Activated CD4-positive, alpha-beta T cell treated with anti-CD3 and anti-CD28 coated beads, Interleukin-2, amount 10 ng/mL, durations not matched to agents 24 days and 14 days (primary cell): ENCODE data around the gene USP54. TPM values are rescaled to one million over a fixed set of nuclear protein-coding genes. Genes with fewer than 3 reads are reported as not detected.
A peak's percentile ranks its signal among the peaks of the same experiment; 100 is the strongest.

ENCODE experiments used
- DNase-seq: peaks from one replicate; pipeline ENCODE4 v3.0.0; 2022
- H3K27ac Mint-ChIP-seq: one replicate; pipeline ENCODE4 v1.8.0; 2022; ENCODE audit warnings: mild to moderate bottlenecking, mixed read lengths
- H3K27me3 Mint-ChIP-seq: one replicate; pipeline ENCODE4 v1.8.0; 2022; ENCODE audit warnings: mixed read lengths
- H3K36me3 Mint-ChIP-seq: one replicate; pipeline ENCODE4 v1.8.0; 2022; ENCODE audit warnings: low read depth, mild to moderate bottlenecking, mixed read lengths
- H3K4me1 Mint-ChIP-seq: one replicate; pipeline ENCODE4 v1.8.0; 2021; ENCODE audit warnings: mixed read lengths
- H3K4me3 Mint-ChIP-seq: one replicate; pipeline ENCODE4 v1.8.0; 2022; ENCODE audit warnings: mild to moderate bottlenecking, moderate library complexity, mixed read lengths
- H3K9me3 Mint-ChIP-seq: one replicate; pipeline ENCODE4 v1.8.0; 2021; ENCODE audit warnings: mixed read lengths
- intact Hi-C: fragments of 100-400 bp; cut with micrococcal nuclease; formaldehyde crosslinking; loops from one replicate; pipeline ENCODE4 v1.15.1; 2023
- total RNA-seq: library from RNA; stranded (reverse); gene quantifications from 2 replicates; pipeline ENCODE4 v1.2.3, GENCODE V29; 2022

Gene USP54
- total RNA-seq, 1 donor from 2014 or later: 7.8 TPM

DNA sequence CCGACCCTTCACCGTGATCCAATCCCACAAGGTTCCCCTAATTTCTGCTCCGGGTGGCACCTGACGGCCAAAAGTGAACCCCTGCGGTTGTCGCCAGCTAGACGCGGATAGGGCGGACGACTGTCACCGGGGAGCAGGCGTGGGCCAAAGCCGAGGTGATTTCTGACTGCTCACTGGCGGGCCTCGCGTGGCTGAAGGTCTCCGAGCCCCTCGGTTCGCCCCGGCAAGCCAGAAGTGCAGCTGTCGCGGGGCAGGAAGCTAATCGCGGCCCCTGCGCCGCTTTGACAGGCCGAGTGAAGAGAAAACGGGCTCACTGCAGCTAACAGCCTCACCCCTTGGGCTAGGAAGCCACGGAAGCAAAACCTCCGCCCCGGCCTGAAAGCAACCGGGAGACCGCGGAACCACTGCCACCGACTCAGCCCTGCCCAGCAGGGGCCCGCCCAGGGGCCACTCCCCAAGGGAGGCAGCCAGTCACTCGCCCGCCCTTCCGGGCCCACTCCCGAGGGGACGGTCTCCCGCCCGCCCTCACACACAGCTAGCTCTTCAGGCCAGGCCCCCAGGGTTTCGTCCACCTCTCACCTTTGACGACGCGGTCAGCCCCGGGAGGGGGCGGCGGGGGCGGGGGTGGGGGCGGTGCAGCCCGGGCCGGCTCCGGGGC is 95.8 kb downstream of the USP54 start:
- H3K27ac Mint-ChIP-seq: peak overlapping the region; percentile 99
- intact Hi-C loops: loop anchor here (1.0 kb wide), 6 partner anchors 15 to 287 kb away; partner anchors contain the start of genes ANXA7, CFAP70, CHCHD1 and DNAJC9
- H3K4me3 Mint-ChIP-seq: peak overlapping the region; percentile 99
- H3K36me3 Mint-ChIP-seq: peaks cover 20% of the 10 kb centered on the region
- peak; percentile 97 for DNase-seq
- H3K9me3 Mint-ChIP-seq: no peaks in the 10 kb centered on the region
- no peaks in the 10 kb centered on the region for H3K27me3 Mint-ChIP-seq
- peaks cover 36% of the 10 kb centered on the region for H3K4me1 Mint-ChIP-seq

DNA sequence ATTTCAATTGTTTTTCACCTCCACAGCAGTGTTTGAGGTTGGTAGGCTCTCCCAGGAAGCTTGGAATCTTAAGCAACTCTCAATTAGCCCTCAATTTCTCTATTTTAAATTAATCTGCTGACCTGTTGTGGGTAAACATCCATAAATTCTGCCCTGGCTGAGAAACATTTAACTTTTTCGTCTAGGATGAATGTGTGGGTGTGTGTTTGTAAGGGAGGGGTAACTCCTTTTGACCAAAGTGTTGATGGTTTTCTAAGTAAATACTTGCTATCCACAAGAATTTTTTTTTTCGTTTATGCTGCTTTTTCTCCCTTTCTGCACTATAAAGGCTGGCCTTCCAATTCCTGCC is 96.3 kb downstream of the USP54 start:
- H3K4me3 Mint-ChIP-seq: peak overlapping the region; percentile 99
- H3K4me1 Mint-ChIP-seq: peaks cover 36% of the 10 kb centered on the region
- H3K27me3 Mint-ChIP-seq: no peaks in the 10 kb centered on the region
- peaks cover 21% of the 10 kb centered on the region for H3K36me3 Mint-ChIP-seq
- peak overlapping the region; percentile 99 for H3K27ac Mint-ChIP-seq
- no peaks in the 10 kb centered on the region for H3K9me3 Mint-ChIP-seq
- DNase-seq: no peak
- intact Hi-C loops: loop anchor here (1.0 kb wide), 6 partner anchors 15 to 287 kb away; partner anchors contain the start of genes ANXA7, CFAP70, CHCHD1 and DNAJC9

DNA sequence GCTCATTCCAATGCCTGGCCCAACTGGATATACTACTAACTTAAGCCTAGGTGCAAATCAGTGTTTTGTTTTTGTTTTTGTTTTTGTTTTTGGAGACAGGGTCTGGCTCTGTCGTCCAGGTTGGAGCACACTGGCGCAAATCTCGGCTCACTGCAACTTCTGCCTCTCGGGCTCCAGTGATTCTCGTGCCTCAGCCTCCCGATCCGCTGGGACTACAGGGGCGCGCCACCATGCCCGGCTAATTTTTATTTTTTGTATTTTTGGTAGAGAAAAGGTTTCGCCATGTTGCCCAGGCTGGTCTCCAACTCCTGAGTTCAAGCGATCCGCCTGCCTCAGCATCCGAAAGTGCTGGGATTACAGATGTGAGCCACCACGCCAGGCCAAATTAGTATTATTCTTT is 96.9 kb downstream of the USP54 start:
- Mint-ChIP-seq H3K27me3 (no peaks in the 10 kb centered on the region), H3K4me1 (peaks cover 38% of the 10 kb centered on the region), H3K4me3 (peak overlapping the region; percentile 70), H3K9me3 (no peaks in the 10 kb centered on the region), H3K27ac (no peak overlapping the region), H3K36me3 (peaks cover 21% of the 10 kb centered on the region)
- no peak for DNase-seq
- intact Hi-C loops: no loop called here

DNA sequence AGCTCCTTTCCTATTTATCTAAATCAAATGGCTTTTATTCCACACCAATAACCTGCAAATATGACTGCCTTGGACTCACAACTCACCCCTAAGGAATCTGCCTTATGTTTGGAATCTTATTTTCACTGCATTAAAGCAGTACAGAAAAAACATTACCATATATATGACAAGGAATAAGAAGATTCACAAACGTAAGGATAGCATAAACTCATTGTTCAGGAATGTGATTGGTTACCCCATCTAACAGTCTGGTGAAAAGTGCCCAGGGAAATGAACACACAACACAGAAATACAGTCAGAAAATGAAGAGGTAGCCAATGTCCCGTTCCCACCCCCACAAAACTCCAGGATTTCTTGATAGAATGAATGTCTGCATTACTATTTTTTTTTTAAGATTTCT is 97.4 kb downstream of the USP54 start:
- H3K27ac Mint-ChIP-seq: peak overlapping the region; percentile 32
- no peaks in the 10 kb centered on the region for H3K27me3 Mint-ChIP-seq
- peaks cover 25% of the 10 kb centered on the region for H3K36me3 Mint-ChIP-seq
- DNase-seq: no peak
- H3K4me1 Mint-ChIP-seq: peaks cover 41% of the 10 kb centered on the region
- peak overlapping the region; percentile 70 for H3K4me3 Mint-ChIP-seq
- no peaks in the 10 kb centered on the region for H3K9me3 Mint-ChIP-seq
- intact Hi-C loops: no loop called here

DNA sequence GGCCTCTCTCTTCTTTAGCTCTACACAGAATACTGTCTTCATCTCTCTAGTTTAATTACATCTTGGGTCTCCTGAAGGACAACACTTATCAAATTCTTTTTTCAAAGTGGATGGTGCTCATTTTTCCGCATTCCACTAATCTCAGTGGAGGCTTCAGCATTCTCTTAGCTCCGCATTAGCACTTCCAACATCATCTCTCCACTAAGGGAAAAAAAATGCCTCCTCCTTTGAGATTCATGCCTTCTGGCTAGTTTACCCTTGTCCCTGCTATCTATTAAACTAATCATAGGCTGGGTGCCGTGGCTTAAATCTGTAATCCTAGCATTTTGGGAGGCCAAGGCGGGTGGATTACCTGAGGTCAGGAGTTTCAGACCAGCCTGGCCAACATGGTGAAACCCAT is 104.5 kb downstream of the USP54 start:
- intact Hi-C loops: no loop called here
- no peak for DNase-seq
- H3K4me1 Mint-ChIP-seq: peaks cover 10% of the 10 kb centered on the region
- peaks cover 28% of the 10 kb centered on the region for H3K36me3 Mint-ChIP-seq
- no peak overlapping the region for H3K4me3 Mint-ChIP-seq
- H3K27ac Mint-ChIP-seq: no peak overlapping the region
- H3K27me3 Mint-ChIP-seq: no peaks in the 10 kb centered on the region
- peaks cover 3% of the 10 kb centered on the region for H3K9me3 Mint-ChIP-seq

DNA sequence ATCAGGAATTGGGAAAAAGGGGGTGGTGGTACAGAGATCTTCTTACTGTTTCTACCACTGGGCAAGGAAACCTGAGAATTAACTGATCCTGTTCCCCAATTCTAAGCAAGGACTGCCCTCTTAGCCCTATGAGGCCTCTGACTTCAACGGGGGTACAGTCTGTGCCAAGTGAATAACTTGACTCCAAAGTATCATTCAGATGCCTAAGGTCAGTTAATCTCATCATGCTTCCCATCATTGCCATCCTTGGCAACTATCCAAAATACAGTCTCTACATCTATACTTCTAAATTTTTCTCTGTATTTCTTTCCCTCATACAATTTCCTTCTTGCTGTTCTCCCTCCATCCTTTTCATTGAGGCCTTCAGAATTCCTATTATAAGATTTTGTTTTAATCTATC is 105.8 kb downstream of the USP54 start:
- Mint-ChIP-seq H3K4me3 (no peak overlapping the region), H3K4me1 (peaks cover 12% of the 10 kb centered on the region), H3K27ac (no peak overlapping the region), H3K9me3 (peaks cover 3% of the 10 kb centered on the region), H3K36me3 (peaks cover 28% of the 10 kb centered on the region), H3K27me3 (no peaks in the 10 kb centered on the region)
- DNase-seq: no peak
- intact Hi-C loops: no loop called here

DNA sequence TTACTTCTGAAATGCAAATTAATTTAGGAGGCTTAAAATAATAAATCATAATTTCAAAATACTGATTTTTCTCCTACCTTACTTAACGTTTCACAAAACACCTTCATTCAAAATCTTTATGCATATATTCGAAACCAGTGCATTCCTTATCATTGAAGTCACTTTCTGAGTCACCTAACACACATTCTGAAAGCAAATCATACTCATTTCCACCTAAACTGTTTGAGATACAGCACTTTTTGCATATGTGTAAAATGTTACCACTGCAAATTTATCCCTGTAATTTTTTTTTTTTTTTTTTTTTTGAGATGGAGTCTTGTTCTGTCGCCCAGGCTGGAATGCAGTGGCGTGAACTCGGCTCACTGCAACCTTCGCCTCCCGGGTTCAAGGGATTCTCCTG is 111.0 kb downstream of the USP54 start:
- Mint-ChIP-seq H3K27ac (no peak overlapping the region), H3K4me1 (peaks cover 14% of the 10 kb centered on the region), H3K4me3 (no peak overlapping the region), H3K27me3 (no peaks in the 10 kb centered on the region), H3K36me3 (peaks cover 30% of the 10 kb centered on the region), H3K9me3 (peaks cover 3% of the 10 kb centered on the region)
- DNase-seq: no peak
- intact Hi-C loops: loop anchor here (1.0 kb wide), 1 partner anchor 15 kb away; no protein-coding TSS in a partner anchor

DNA sequence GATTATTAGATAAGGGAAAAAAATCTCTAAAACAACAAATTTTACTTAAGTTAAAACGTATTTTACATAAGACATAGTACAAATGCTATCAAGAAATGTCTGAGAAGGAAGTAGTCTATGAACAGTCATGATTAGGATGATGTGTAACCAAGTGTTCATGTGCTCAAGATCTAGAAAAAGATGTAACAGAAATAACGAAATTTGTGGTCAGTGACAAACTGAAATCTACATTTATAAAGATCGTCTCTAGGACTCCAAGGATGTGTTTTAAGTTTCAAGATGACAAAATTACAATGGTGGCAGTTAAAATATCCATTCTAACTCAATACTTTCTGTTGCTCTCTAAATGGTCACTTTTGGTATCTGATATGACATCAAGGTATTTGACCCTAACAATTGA is 112.5 kb downstream of the USP54 start:
- no peak overlapping the region for H3K4me3 Mint-ChIP-seq
- no peaks in the 10 kb centered on the region for H3K27me3 Mint-ChIP-seq
- intact Hi-C loops: no loop called here
- H3K9me3 Mint-ChIP-seq: peaks cover 3% of the 10 kb centered on the region
- peaks cover 35% of the 10 kb centered on the region for H3K36me3 Mint-ChIP-seq
- H3K4me1 Mint-ChIP-seq: peaks cover 16% of the 10 kb centered on the region
- DNase-seq: no peak
- H3K27ac Mint-ChIP-seq: peak overlapping the region; percentile 0

DNA sequence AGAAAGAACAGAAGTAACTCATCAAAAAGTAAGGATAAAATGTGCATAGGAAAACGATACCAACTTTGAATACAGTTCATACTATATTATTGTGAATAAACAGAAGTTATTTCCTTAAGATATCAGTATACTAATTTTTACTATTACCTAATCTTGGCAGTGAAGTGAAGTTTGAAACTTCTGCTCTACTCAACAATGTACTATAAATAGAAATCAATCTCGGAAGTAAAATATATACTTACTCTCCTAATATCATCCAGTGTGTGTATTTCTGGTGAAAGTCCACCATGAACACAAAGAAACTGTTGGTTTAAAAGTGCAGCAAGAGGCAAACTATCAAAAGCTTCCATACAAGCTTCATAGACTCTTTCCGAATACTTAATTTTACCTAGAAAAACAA is 119.9 kb downstream of the USP54 start:
- Mint-ChIP-seq H3K27ac (no peak overlapping the region), H3K9me3 (no peaks in the 10 kb centered on the region), H3K4me3 (no peak overlapping the region), H3K36me3 (peaks cover 41% of the 10 kb centered on the region), H3K27me3 (no peaks in the 10 kb centered on the region), H3K4me1 (peaks cover 5% of the 10 kb centered on the region)
- DNase-seq: no peak
- intact Hi-C loops: no loop called here

DNA sequence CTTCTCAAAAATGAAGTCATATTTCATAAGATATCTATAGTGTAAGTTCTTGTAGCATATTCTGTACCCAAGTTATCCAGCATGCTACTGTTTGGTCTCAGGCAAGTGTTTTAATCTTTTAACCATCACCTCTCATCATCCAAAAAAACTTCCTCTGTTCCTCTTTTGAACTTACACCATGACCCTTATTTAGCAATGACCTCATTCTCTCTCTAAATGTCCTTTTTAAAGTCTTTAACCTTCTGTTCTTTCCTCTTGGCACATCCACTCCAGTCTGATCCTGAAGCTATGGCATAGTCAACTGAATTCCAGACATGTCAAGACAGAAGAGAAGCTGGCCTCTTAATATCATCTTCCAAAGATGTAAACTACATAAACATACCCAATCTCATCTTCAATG is 121.6 kb downstream of the USP54 start:
- H3K4me1 Mint-ChIP-seq: peaks cover 3% of the 10 kb centered on the region
- intact Hi-C loops: no loop called here
- no peak overlapping the region for H3K27ac Mint-ChIP-seq
- no peaks in the 10 kb centered on the region for H3K27me3 Mint-ChIP-seq
- H3K9me3 Mint-ChIP-seq: no peaks in the 10 kb centered on the region
- H3K4me3 Mint-ChIP-seq: no peak overlapping the region
- H3K36me3 Mint-ChIP-seq: peaks cover 42% of the 10 kb centered on the region
- no peak for DNase-seq

DNA sequence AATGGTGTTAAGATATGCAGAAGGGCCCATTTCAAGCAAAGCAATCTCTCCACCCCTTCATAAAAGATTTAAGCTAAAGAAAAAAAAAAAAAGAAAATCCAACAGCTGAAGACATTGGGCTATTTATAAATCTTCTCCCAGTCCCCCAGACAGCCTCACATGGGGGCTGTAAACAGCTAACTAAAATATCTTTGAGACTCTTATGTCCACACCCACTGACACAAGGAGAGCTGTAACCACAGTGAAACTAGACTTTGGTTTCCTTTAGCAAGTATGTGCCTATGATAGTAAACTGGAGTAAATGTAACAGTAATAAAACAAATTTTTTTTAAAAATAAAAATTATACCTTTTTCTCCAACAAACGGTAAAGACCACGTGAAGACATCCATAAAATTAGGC is 123.9 kb downstream of the USP54 start:
- Mint-ChIP-seq H3K4me3 (no peak overlapping the region), H3K36me3 (peaks cover 44% of the 10 kb centered on the region), H3K27ac (no peak overlapping the region), H3K27me3 (no peaks in the 10 kb centered on the region), H3K4me1 (peaks cover 3% of the 10 kb centered on the region), H3K9me3 (no peaks in the 10 kb centered on the region)
- no peak for DNase-seq
- intact Hi-C loops: no loop called here

DNA sequence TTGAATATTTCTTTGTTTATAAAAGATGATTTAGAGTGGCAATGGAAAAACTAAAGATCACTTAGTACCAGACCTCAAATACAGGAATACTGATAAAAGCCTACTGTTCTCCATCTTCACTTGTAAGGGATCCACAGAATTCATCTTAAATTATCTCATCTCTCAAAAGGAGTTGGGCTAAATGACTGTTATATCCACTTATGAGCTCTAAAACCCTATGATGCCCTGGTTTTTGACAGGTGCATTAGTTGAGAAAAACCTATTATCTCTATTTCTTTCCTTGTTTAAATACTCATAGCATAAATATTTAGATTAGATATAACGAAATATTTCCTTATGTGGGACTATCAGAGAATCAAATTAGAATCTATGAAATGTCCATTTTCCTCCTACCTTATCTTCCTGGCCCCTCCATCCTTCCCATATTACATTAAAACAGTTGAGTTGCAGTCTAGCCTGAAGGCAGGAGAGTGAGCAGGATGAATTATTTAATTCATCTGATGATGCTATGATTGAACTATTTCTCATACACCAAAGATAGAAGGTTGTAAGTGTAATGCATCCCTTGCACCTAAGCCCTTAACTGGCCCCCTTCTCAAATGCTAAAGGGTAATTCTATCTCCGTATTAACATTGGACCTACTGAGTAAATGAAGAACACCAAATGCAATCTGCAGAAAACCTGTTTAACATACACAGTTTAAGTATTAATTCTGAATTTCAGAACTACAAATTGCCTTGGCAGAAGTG is 125.0 kb downstream of the USP54 start:
- Mint-ChIP-seq H3K27me3 (no peaks in the 10 kb centered on the region), H3K27ac (no peak overlapping the region), H3K36me3 (peaks cover 41% of the 10 kb centered on the region), H3K9me3 (no peaks in the 10 kb centered on the region), H3K4me3 (no peak overlapping the region), H3K4me1 (peaks cover 3% of the 10 kb centered on the region)
- intact Hi-C loops: no loop called here
- no peak for DNase-seq

DNA sequence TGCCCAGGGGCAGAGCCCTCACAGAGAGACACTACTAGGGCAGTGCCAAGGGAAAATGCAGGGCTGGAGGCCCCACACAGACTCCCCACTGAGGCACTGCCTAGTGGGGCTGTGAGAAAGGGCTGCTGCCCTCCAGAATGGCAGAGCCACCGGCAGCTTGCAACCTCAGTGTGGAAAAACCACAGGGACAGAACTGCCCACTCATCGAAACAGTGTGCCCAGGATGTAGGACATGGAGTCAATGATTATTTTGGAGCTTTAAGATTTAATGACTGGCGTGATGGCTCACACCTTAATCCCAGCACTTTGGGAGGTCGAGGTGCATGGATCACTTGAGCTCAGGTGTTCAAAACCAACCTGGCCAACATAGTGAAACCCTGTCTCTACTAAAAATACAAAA is 130.2 kb downstream of the USP54 start:
- no peaks in the 10 kb centered on the region for H3K27me3 Mint-ChIP-seq
- no peaks in the 10 kb centered on the region for H3K4me1 Mint-ChIP-seq
- no peak overlapping the region for H3K4me3 Mint-ChIP-seq
- intact Hi-C loops: no loop called here
- no peak overlapping the region for H3K27ac Mint-ChIP-seq
- H3K36me3 Mint-ChIP-seq: peaks cover 24% of the 10 kb centered on the region
- no peaks in the 10 kb centered on the region for H3K9me3 Mint-ChIP-seq
- no peak for DNase-seq

DNA sequence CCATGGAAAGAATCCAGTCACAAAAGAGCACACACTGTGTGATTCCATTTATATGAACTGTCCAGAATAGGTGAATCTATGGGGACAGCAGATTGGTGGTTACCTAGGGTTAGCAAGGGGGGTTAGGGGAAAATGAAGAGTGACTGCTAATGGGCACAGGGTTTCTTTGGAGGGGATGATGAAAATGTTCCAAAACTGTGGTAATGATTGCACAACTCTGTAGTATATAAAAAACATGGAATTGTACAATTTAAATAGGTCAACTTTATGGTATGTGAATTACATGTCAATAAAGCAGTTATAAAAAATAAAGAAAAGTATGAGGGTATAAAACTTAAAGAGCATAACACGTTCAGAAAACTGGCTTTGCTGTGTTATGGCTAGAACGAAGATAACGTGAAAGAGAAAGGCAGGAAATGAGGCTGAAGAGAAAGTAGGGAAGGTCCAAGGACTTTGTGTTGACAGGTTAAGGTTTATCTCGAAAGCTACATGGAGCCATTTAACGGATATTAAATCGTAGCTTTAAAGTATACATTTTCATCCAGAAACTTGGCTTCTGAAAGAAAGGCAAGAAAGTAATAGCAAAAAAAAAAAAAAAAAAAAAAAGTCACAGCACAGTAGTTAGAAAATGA is 131.3 kb downstream of the USP54 start:
- Mint-ChIP-seq H3K4me1 (no peaks in the 10 kb centered on the region), H3K9me3 (no peaks in the 10 kb centered on the region), H3K27ac (no peak overlapping the region), H3K4me3 (no peak overlapping the region), H3K36me3 (peaks cover 19% of the 10 kb centered on the region), H3K27me3 (no peaks in the 10 kb centered on the region)
- intact Hi-C loops: no loop called here
- no peak for DNase-seq
